ENCODE results near the gene CLDN10. TPM values are rescaled to one million over a fixed set of nuclear protein-coding genes. Genes with fewer than 3 reads are reported as not detected.

CLDN10 gene
- total and polyA plus RNA-seq, 2 of the 8 experiments (the other 6 are each of a cell fraction or from before 2014, with no cell fraction given) = 41.2 to 43.6 TPM

DNA sequence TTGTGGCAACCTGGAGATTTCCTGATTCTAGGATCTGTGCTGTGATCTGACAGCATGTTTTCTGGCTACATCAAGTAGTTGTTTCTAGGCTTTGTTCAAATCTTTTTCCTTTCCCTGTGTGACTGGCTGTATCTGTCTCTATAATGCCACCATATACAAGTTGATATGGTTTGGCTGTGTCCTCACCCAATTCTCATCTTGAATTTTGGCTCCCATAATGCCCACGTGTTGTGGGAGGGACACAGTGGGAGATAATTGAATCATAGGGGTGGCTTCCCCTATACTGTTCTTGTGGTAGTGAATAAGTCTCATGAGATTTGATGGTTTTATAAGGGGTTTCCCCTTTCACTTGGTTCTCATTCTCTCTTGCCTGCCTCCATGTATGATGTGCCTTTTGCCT, 24.6 kb upstream of the CLDN10 start:
- no peaks in the 10 kb centered on the region for H3K36me3 ChIP-seq (ENCODE audit: control insufficient read depth in 2 of 4, insufficient read depth in 4 of 4, low read length in 3 of 4)
- FAIRE-seq (no peak), DNase-seq (ENCODE audit: low read depth in 1 of 2, low spot score in 2 of 2) (no peak)
- 82% methylated on average over 1 of the region's 1 CpG; no CpG with 5 or more reads in 1 of the 2 experiments for WGBS, 2 experiments (ENCODE audit: extremely low coverage in 1 of 2, insufficient coverage in 1 of 2, insufficient read length in 1 of 2, insufficient replicate concordance in 2 of 2, low coverage in 1 of 2, low lambda C conversion rate in 2 of 2, missing lambda C conversion rate in 1 of 2)
- no peak overlapping the region for H3K4ac ChIP-seq (replicated peaks; ENCODE audit: insufficient read length, low read depth, low read length)
- no peak overlapping the region for H2AFZ ChIP-seq (ENCODE audit: low read length)
- H3K9ac ChIP-seq (replicated peaks in 1 of 4; ENCODE audit: extremely low read depth in 1 of 4, low read depth in 3 of 4, low read length in 3 of 4) = no peak overlapping the region
- POLR2A ChIA-PET (ENCODE audit: partially characterized antibody) = no interaction called here
- no peaks in the 10 kb centered on the region for H3K79me1 ChIP-seq (ENCODE audit: low read depth, low read length)
- no peak overlapping the region for H2BK12ac ChIP-seq (ENCODE audit: low read depth, low read length)
- no peak overlapping the region for H4K8ac ChIP-seq (ENCODE audit: extremely low read depth, insufficient read depth, low read length)
- TF ChIP-seq RAD21 (IDR thresholded peaks at IDR 0.05 in 1 of 2, conservative IDR thresholded peaks at IDR 0.05 in 1 of 2; ENCODE audit: low read depth in 2 of 2, low read length in 2 of 2) (no peak), SIRT6 (IDR thresholded peaks at IDR 0.05; ENCODE audit: low read length) (no peak)
- H3K56ac ChIP-seq (replicated peaks; ENCODE audit: insufficient read length, low read depth, low read length) = no peak overlapping the region
- H2BK120ac ChIP-seq (replicated peaks; ENCODE audit: low read depth, low read length) = no peak overlapping the region
- H2BK20ac ChIP-seq (ENCODE audit: low read length) = no peak overlapping the region
- no peak overlapping the region for H2BK15ac ChIP-seq (ENCODE audit: low read length)
- H3K14ac ChIP-seq (ENCODE audit: insufficient read length) = no peak overlapping the region
- H2BK5ac ChIP-seq (ENCODE audit: low read depth, low read length) = no peak overlapping the region
- H3K4me2 ChIP-seq (ENCODE audit: insufficient read depth in 1 of 2, low read depth in 2 of 2, low read length in 2 of 2) = no peak overlapping the region
- no peak overlapping the region for H3K27ac ChIP-seq (ENCODE audit: low read depth, low read length)
- H4K20me1 ChIP-seq (replicated peaks in 1 of 2; ENCODE audit: control insufficient read depth in 1 of 2, insufficient read depth in 2 of 2, low read length in 2 of 2) = no peaks in the 10 kb centered on the region
- H3K23ac ChIP-seq (ENCODE audit: insufficient read length) = no peak overlapping the region
- H3K23me2 ChIP-seq (ENCODE audit: low read depth, low read length) = no peaks in the 10 kb centered on the region
- H4K91ac ChIP-seq (replicated peaks; ENCODE audit: insufficient read length, low read length) = no peak overlapping the region
- H4K5ac ChIP-seq (ENCODE audit: insufficient read length, low read depth, low read length) = no peak overlapping the region
- H3K9me3 ChIP-seq (ENCODE audit: insufficient read depth in 2 of 2, low read depth in 1 of 2, low read length in 1 of 2) = no peaks in the 10 kb centered on the region
- CTCF ChIA-PET (ENCODE audit: partially characterized antibody) = interaction anchor here (0.6 to 1.8 kb wide), 4 partner anchors 8 to 122 kb away, joined by 3 to 6 read pairs (median 4); no protein-coding TSS in a partner anchor
- no peak overlapping the region for H2AK5ac ChIP-seq (ENCODE audit: low read depth, low read length)
- no peaks in the 10 kb centered on the region for H3K79me2 ChIP-seq (ENCODE audit: control insufficient read depth in 1 of 2, insufficient read depth in 2 of 2, low read length in 2 of 2)
- H3K18ac ChIP-seq (ENCODE audit: extremely low read depth, low read length) = no peak overlapping the region
- H3K4me3 ChIP-seq (ENCODE audit: extremely low read depth in 1 of 4, insufficient read depth in 2 of 4, low read depth in 3 of 4, low read length in 4 of 4) = no peak overlapping the region
- no peaks in the 10 kb centered on the region for H3K4me1 ChIP-seq (replicated peaks in 1 of 4; ENCODE audit: control insufficient read depth in 3 of 4, insufficient read depth in 4 of 4, low read length in 3 of 4)
- H3K27me3 ChIP-seq (replicated peaks in 1 of 4; ENCODE audit: control insufficient read depth in 3 of 4, extremely low read depth in 1 of 4, insufficient read depth in 3 of 4, low read length in 3 of 4) = no peaks in the 10 kb centered on the region
